ENCODE results near the gene PPIL4. TPM values are rescaled to one million over a fixed set of nuclear protein-coding genes. Genes with fewer than 3 reads are reported as not detected.

The PPIL4 gene
- total RNA-seq, 1 experiment from 2014 or later: 43.0 TPM

DNA sequence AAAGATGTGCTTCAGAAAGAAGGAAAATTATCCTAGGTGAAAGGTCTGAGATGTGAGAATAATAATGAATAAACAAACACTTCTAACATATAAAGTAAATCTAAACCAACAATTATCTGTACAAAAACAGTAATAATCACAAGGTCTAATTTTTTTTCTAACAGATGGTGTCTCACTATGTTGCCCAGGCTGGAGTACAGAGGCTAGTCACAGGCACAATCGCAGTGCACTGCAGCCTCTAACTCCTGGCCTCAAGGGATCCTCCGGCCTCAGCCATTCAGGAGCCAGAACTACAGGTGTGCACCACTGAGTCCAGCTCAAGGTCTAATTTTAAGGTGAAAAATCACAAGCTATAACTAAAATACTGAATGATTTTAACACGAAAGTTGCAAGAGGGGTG lies 44.1 kb downstream of the PPIL4 start:
- Histone ChIP-seq H3K4me3 (ENCODE audit: low read depth, low read length, poor library complexity, severe bottlenecking) (no peak overlapping the region), H3K9me3 (ENCODE audit: low read depth, low read length, poor library complexity, severe bottlenecking) (no peaks in the 10 kb centered on the region), H3K36me3 (ENCODE audit: insufficient read depth, low read length, poor library complexity, severe bottlenecking) (no peaks in the 10 kb centered on the region), H3K27me3 (replicated peaks; ENCODE audit: insufficient read depth, low read depth, low read length, poor library complexity) (no peaks in the 10 kb centered on the region), H3K4me1 (ENCODE audit: insufficient read depth, low read length, poor library complexity, severe bottlenecking) (peaks cover 3% of the 10 kb centered on the region), H3K27ac (ENCODE audit: low read depth, low read length, poor library complexity, severe bottlenecking) (no peak overlapping the region)
- TF ChIP-seq EZH2 (IDR thresholded peaks at IDR 0.05; ENCODE audit: borderline replicate concordance, low read depth, low read length, poor library complexity, severe bottlenecking) (no peak), CTCF (conservative IDR thresholded peaks at IDR 0.05; ENCODE audit: low read depth, low read length) (no peak)
- intact Hi-C loops (cut with micrococcal nuclease; ENCODE audit: unreplicated experiment): no loop called here
- ChIA-PET CTCF (interaction anchor here (0.6 kb wide), 1 partner anchor 482 kb away, joined by 4 read pairs; no protein-coding TSS in a partner anchor), POLR2A (ENCODE audit: low non-redundant PET) (no interaction called here)
- BruUV-seq (replicated peaks): no TSS peak
- no peak for DNase-seq (ENCODE audit: low spot score)

GRCh38 chr6:149501201-149501600 lies 44.6 kb downstream of the PPIL4 start:
- Histone ChIP-seq H3K36me3 (ENCODE audit: insufficient read depth, low read length, poor library complexity, severe bottlenecking) (no peaks in the 10 kb centered on the region), H3K4me3 (ENCODE audit: low read depth, low read length, poor library complexity, severe bottlenecking) (no peak overlapping the region), H3K27ac (ENCODE audit: low read depth, low read length, poor library complexity, severe bottlenecking) (no peak overlapping the region), H3K4me1 (ENCODE audit: insufficient read depth, low read length, poor library complexity, severe bottlenecking) (peaks cover 3% of the 10 kb centered on the region), H3K27me3 (replicated peaks; ENCODE audit: insufficient read depth, low read depth, low read length, poor library complexity) (no peaks in the 10 kb centered on the region), H3K9me3 (ENCODE audit: low read depth, low read length, poor library complexity, severe bottlenecking) (no peaks in the 10 kb centered on the region)
- DNase-seq (ENCODE audit: low spot score): no peak
- ChIA-PET CTCF (no interaction called here), POLR2A (ENCODE audit: low non-redundant PET) (no interaction called here)
- TF ChIP-seq EZH2 (IDR thresholded peaks at IDR 0.05; ENCODE audit: borderline replicate concordance, low read depth, low read length, poor library complexity, severe bottlenecking) (no peak), CTCF (conservative IDR thresholded peaks at IDR 0.05; ENCODE audit: low read depth, low read length) (no peak)
- BruUV-seq (replicated peaks): no TSS peak
- intact Hi-C loops (cut with micrococcal nuclease; ENCODE audit: unreplicated experiment): no loop called here

GRCh38 chr6:149500096-149500495 lies 45.7 kb downstream of the PPIL4 start:
- intact Hi-C loops (cut with micrococcal nuclease; ENCODE audit: unreplicated experiment): no loop called here
- no peak for DNase-seq (ENCODE audit: low spot score)
- H3K36me3 ChIP-seq (ENCODE audit: insufficient read depth, low read length, poor library complexity, severe bottlenecking): no peaks in the 10 kb centered on the region
- peaks cover 3% of the 10 kb centered on the region for H3K4me1 ChIP-seq (ENCODE audit: insufficient read depth, low read length, poor library complexity, severe bottlenecking)
- TF ChIP-seq EZH2 (IDR thresholded peaks at IDR 0.05; ENCODE audit: borderline replicate concordance, low read depth, low read length, poor library complexity, severe bottlenecking): no peak
- no peak for TF ChIP-seq CTCF (conservative IDR thresholded peaks at IDR 0.05; ENCODE audit: low read depth, low read length)
- no peak overlapping the region for H3K4me3 ChIP-seq (ENCODE audit: low read depth, low read length, poor library complexity, severe bottlenecking)
- POLR2A ChIA-PET (ENCODE audit: low non-redundant PET): no interaction called here
- CTCF ChIA-PET: no interaction called here
- H3K27ac ChIP-seq (ENCODE audit: low read depth, low read length, poor library complexity, severe bottlenecking): no peak overlapping the region
- BruUV-seq (replicated peaks): no TSS peak
- no peaks in the 10 kb centered on the region for H3K27me3 ChIP-seq (replicated peaks; ENCODE audit: insufficient read depth, low read depth, low read length, poor library complexity)
- H3K9me3 ChIP-seq (ENCODE audit: low read depth, low read length, poor library complexity, severe bottlenecking): no peaks in the 10 kb centered on the region

All from A673 (cell line).